HL-60 (cell line): ENCODE data around the gene VWC2.

Experiments used
- POLR2AphosphoS5 ChIP-seq: IDR thresholded peaks from 2 replicates; pipeline ENCODE4 v1.6.1; 2012; ENCODE audit warnings: low read depth
- SPI1 ChIP-seq: IDR thresholded peaks from 2 replicates; pipeline ENCODE4 v1.6.1; 2012; ENCODE audit warnings: low read depth, mild to moderate bottlenecking, borderline replicate concordance
- TF ChIP-seq, protein P1 (sequence below): IDR thresholded peaks from one replicate; pipeline ENCODE4 v1.5.1; 2011; ENCODE audit warnings: low read length, control low read depth, inconsistent platforms; ENCODE audit not compliant: insufficient read depth
- TF ChIP-seq, protein P2 (sequence below): IDR thresholded peaks from 2 replicates; pipeline ENCODE4 v1.6.1; 2012; ENCODE audit warnings: low read depth; ENCODE audit not compliant: insufficient replicate concordance

DNA sequence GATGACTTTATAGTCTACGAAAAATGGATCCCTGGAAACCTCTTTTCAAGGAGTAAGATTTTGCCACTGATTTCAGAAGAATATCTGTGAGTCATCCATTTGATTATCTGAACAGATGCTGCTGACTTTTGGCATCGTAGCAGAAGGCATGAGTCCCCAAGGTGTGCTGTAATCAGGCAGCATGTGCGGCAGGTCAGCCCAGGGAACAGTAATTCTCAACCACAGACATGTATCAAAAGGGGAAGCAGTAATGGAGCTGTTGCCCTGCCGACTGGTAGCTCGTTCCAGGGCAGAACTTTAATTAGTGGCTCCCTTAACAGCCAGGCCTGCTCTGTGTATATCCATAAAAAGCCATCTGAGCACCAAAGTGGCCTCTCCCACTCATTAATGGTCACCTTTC, 5.7 kb upstream of the VWC2 start:
- TF ChIP-seq SPI1 (no peak), POLR2AphosphoS5 (no peak)
- TF ChIP-seq, protein P1, sequence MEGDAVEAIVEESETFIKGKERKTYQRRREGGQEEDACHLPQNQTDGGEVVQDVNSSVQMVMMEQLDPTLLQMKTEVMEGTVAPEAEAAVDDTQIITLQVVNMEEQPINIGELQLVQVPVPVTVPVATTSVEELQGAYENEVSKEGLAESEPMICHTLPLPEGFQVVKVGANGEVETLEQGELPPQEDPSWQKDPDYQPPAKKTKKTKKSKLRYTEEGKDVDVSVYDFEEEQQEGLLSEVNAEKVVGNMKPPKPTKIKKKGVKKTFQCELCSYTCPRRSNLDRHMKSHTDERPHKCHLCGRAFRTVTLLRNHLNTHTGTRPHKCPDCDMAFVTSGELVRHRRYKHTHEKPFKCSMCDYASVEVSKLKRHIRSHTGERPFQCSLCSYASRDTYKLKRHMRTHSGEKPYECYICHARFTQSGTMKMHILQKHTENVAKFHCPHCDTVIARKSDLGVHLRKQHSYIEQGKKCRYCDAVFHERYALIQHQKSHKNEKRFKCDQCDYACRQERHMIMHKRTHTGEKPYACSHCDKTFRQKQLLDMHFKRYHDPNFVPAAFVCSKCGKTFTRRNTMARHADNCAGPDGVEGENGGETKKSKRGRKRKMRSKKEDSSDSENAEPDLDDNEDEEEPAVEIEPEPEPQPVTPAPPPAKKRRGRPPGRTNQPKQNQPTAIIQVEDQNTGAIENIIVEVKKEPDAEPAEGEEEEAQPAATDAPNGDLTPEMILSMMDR = no peak
- TF ChIP-seq, protein P2, sequence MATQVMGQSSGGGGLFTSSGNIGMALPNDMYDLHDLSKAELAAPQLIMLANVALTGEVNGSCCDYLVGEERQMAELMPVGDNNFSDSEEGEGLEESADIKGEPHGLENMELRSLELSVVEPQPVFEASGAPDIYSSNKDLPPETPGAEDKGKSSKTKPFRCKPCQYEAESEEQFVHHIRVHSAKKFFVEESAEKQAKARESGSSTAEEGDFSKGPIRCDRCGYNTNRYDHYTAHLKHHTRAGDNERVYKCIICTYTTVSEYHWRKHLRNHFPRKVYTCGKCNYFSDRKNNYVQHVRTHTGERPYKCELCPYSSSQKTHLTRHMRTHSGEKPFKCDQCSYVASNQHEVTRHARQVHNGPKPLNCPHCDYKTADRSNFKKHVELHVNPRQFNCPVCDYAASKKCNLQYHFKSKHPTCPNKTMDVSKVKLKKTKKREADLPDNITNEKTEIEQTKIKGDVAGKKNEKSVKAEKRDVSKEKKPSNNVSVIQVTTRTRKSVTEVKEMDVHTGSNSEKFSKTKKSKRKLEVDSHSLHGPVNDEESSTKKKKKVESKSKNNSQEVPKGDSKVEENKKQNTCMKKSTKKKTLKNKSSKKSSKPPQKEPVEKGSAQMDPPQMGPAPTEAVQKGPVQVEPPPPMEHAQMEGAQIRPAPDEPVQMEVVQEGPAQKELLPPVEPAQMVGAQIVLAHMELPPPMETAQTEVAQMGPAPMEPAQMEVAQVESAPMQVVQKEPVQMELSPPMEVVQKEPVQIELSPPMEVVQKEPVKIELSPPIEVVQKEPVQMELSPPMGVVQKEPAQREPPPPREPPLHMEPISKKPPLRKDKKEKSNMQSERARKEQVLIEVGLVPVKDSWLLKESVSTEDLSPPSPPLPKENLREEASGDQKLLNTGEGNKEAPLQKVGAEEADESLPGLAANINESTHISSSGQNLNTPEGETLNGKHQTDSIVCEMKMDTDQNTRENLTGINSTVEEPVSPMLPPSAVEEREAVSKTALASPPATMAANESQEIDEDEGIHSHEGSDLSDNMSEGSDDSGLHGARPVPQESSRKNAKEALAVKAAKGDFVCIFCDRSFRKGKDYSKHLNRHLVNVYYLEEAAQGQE = no peak
